Fibroblast of peridontal ligament (primary cell): ENCODE results near the gene ELAPOR2.
"Not testable (repeated sequence)": the region's sequence is repeated elsewhere in the genome, so short reads cannot be mapped to it uniquely, and the experiment has no call there.

Experiments
- DNase-seq: peaks from one replicate; pipeline ENCODE4 v3.0.0-alpha.2; 2010; ENCODE audit errors: extremely low read depth

ELAPOR2 gene

GRCh38 chr7:87041586-87041985 is 17.9 kb downstream of the ELAPOR2 start:
- not testable (repeated sequence) for DNase-seq

- not testable (repeated sequence) for DNase-seq
Observed at GRCh38 chr7:87039691-87040299, 19.7 kb downstream of the ELAPOR2 start.

GRCh38 chr7:87038993-87039690 is 20.3 kb downstream of the ELAPOR2 start:
- DNase-seq = peak; percentile 2

GRCh38 chr7:87036985-87037384 is 22.5 kb downstream of the ELAPOR2 start:
- no peak for DNase-seq

- DNase-seq = no peak
Observed at GRCh38 chr7:87032604-87033339, 26.7 kb downstream of the ELAPOR2 start.

GRCh38 chr7:87029078-87029477 is 30.4 kb downstream of the ELAPOR2 start:
- DNase-seq = no peak

- DNase-seq = no peak
Observed at GRCh38 chr7:87028636-87029035, 30.8 kb downstream of the ELAPOR2 start.

- DNase-seq = no peak
Observed at GRCh38 chr7:87027900-87028299, 31.6 kb downstream of the ELAPOR2 start.

- no peak for DNase-seq
Observed at GRCh38 chr7:87021285-87021684, 38.2 kb downstream of the ELAPOR2 start.

GRCh38 chr7:87016606-87017005 is 42.8 kb downstream of the ELAPOR2 start:
- DNase-seq = no peak

- DNase-seq = no peak
Observed at GRCh38 chr7:87013840-87014190, 45.6 kb downstream of the ELAPOR2 start.

GRCh38 chr7:87013136-87013839 is 46.2 kb downstream of the ELAPOR2 start:
- DNase-seq = no peak
